ENCODE results near the gene VPS52.
"Not testable (repeated sequence)": the region's sequence is repeated elsewhere in the genome, so short reads cannot be mapped to it uniquely, and the experiment has no call there.

The VPS52 gene

GRCh38 chr6:33249732-33250630, 21.7 kb downstream of the VPS52 start:
- no peak for DNase-seq

DNA sequence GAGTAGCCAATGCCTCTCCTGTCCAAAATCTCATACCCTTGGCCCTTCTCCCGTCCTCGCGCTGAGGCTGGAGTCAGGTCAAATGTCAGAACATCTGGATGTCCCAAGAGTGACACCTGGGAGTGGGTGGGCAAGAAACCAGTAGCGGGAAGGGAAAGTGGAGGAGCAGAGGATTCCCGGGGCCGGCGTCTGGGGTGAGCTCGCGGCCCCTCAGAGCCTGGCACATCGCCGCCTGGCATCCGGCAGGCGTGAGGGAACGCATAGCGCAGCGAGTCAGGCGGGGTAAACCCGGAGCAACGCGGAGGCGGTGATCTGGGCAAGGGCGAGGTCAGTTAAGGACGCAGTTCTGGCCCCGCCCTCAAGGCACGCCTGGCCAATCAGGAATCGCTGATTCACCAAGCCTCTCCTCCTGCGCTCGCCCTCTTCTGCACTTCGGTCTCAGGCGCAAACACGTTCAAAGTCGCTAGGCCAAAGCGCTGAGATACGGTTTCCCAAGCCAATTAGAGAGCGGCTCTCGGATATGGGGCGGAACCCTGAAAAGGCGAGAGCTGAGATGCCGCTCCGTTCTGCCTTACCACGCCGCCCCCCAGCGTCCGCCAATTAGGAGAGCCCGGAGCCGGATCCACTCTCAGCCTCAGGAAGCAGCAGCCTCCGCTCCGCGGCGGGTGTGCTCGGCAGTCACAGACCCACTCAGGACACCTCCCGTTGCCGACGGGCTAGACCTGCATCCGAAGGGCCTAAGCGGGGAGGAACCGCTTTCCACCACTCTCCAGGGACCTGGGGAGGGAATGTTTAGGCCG, 22.5 kb downstream of the VPS52 start:
- DNase-seq, result peak; percentile 95

DNA sequence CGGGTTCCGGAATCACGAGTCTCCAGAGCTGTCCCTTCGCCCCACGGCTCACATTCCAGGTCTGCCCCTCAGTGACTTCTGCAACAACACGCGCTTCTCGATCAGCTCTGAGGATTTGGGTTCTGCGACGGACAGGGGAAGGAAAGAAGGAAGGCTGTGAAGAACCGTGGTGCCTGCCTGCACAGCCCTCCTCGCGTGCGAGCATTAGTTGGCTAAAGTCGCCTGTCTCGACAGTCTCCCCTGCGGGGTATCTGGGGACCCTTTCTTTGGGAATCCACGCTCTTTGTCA, 23.1 kb downstream of the VPS52 start:
- no peak for DNase-seq

DNA sequence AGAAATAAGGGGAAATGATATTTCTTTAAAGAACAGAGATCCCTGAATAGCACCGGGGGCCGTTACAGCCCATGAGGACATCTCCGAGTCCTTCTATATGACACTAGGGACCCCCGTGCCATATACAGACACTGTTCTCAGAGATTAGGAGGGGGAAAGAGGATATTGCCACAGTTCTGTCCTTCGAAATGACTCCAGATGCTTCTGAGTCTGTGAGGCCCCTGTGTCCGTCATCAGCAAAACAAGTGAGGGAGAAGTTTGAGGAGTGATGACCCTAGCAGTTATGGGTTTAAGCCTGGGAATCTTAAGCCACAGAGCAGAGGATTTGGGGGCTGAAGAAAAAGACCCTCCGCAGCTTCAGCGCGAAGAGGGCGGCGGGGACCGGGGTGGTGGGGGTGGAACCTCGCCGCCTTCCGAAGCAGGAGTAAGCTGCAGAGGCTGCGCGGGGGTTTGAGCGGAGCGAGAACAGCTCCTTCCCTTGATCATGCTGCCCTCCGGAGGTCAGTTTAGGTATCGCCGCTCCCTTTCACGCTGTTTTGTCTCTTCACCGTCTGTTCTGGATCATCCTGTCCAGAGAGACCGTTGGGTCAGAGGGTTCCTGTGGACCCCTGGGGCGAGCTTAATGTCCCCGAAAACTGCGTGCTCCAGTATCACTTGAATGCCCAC, 23.6 kb downstream of the VPS52 start:
- DNase-seq, result peak; percentile 62

DNA sequence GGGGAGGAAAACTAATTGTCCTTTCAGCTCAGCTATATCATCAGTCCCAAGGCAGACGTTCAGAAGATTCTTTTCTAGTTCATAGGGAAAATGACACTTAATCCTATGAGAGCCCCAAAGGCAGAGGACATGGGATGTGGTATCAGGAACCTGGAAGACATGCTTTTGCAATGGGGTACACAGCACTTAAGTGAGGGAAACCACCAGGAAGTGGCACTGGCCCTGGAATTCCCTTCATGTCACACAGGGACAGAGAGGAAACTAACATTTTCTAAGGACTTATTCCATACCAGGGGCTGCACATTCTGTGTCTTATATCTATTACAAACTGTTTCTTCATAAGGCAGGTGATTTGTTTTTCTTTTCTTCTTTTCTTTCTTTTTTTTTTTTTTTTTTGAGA, 28.2 kb downstream of the VPS52 start:
- no peak for DNase-seq

GRCh38 chr6:33241968-33242367, 29.7 kb downstream of the VPS52 start:
- DNase-seq, result no peak

- no peak for DNase-seq
Measured at GRCh38 chr6:33237741-33238140, 33.9 kb downstream of the VPS52 start.

- DNase-seq, result no peak
Measured at GRCh38 chr6:33236852-33237251, 34.8 kb downstream of the VPS52 start.

DNA sequence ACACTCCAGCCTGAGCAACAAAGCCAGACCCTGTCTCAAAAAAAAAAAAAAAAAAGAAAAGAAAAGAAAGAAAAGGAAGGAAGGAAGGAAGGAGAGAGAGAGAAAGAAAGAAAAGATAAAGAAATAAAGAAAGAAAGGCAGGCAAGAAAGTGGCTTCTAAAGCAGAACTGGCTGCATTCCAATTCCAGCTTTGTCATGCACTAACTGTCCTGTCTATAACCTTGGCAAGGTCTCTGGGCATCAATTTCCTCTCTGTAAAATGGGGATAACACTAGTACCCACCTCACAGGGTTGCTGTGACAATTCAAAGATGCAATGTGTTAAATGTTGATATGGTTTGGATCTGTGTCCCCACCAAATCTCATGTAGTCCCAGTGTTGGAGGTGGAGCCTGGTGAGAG, 35.3 kb downstream of the VPS52 start:
- no peak for DNase-seq

DNA sequence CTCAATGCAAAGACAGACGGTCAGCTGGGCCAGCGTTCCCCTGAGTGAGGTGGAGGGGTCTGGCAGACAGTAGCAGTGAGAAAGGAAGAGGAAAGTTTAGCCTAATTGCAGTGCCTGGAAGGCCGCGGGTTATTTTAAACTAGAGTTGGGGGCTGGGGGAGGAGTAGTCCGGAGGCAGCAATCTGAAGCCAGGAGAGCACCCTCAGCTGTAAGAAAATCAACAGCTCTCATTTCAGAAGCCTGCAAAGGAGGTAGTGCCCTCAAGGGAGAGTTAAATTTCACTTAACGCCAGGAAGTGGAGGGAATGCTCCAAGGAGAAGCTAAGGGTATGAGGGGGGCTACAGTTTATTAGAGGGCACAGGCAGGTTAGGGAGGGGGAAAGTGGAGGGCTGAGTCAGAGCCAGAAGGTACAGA, 36.4 kb downstream of the VPS52 start:
- DNase-seq, result no peak

- DNase-seq, result not testable (repeated sequence)
Measured at GRCh38 chr6:33226503-33227120, 45.1 kb downstream of the VPS52 start.

DNA sequence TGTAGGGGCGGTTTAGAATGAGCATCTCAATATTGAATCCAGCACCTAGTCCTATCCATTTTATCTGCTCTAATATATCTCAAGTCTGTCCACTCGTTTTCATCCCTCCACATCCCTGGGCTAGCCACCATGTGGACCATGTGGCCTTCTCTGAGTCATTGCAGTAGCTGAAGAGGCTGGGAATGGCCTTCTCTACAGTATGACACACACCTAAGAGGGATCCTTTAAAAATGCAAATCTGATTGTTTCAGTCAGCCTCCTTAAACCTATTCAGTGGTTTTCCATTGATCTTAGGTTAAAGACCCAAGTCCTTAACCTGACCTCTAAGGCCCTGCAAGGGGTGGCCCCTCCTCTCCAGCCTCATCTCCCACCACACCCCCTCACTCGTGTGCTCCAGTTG, 54.0 kb downstream of the VPS52 start:
- DNase-seq, result no peak

GRCh38 chr6:33217246-33217645, 54.4 kb downstream of the VPS52 start:
- DNase-seq, result no peak

DNA sequence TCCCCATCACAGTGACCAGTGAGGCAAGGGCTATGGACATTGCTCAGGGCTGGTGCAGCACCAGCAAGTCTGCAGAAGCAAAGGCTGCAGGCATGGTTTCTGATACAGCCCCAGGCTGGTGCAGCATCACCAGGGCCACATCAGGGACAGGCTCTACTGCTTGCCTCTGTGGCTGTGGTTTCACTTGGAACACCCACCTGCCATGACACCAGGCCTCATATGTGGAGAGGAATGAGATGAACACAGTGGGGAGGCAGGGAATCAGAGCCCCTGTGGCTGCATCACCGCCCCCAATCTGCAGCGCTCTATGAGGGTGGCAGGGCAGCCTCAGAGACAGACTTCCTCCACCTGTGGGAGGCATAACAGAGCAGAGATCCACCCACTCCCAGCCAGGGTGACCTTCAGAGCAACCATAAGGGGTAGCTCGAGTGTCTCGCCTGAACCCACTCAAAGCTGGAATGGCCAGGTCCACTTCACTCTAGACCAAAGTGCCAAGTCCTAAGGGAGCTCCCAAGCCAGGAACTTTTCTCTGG, 55.5 kb downstream of the VPS52 start:
- DNase-seq, result no peak

DNA sequence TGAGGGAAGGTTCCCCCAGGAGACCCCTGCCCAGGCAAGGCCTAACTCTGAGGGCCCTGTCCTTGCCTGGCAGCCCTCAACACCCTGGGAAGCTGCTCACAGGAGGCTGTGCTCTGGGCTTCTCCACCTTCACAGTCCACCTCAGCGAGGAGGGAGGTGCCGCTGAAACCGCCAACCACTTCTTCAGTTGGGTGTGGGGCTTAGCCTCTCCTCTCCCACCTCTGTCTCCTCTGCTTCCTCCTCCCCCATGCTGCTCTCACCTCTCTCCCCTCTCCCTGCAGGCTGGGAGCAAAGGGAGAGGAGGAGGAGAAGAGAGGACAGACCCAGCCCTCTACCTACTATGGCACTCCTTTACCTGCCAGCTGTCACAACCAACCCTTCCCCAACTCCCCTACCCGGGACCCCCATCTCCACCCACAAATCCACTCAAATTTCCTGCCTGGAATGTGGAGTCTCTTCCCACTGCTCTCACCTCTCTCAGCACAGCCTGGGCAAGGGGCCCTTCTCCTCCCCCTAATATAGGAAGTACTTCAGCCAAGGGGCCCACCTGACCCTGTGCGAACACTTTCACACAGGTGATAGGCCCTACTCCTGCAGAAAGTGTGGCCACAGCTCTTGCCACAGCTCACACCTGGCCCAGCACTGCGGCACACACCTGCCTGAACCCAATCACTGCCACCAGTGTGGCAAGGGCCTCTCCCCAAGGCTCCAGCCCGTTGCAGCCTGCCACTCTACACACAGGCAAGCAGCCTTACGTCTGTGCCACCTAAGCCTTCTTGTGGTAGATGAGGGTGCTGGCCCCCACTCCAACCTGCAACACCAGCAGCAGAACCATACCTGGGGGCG, 56.2 kb downstream of the VPS52 start:
- DNase-seq, result no peak

DNA sequence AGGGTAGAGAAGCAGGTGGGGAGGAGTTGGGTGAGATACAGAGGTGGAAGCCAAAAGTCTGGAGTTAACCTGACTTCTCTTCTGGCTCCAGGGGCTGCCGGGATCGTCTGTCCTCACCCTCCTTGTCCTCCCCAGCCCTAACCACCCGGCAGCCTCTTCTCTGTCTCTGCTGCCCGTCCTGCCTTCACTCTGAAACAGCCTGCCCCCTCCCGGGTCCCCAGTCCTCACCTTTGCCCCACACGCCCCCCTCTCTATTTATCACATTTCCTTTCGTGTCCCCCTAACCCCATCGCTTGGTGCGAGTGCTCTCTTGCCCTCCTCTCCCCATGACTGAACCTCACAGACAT, 57.7 kb downstream of the VPS52 start:
- DNase-seq, result no peak

GRCh38 chr6:33213166-33213988, 58.3 kb downstream of the VPS52 start:
- DNase-seq, result no peak

DNA sequence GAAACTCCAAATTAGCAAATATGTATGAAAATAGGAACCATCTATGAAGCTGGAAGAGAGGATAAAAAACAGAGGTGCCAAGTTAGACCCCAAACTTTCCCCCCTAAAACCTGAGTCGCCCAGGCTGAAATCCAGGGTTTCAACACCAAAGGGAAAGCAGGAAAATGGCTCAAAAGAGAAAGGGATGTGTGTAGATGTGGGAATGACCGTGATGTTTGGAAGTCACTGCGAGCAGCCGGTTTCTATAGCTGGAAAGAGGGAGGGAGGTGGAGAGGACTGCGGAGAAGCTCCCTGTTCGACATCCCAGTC, 58.9 kb downstream of the VPS52 start:
- no peak for DNase-seq

GRCh38 chr6:33211666-33212422, 59.8 kb downstream of the VPS52 start:
- DNase-seq, result no peak

DNA sequence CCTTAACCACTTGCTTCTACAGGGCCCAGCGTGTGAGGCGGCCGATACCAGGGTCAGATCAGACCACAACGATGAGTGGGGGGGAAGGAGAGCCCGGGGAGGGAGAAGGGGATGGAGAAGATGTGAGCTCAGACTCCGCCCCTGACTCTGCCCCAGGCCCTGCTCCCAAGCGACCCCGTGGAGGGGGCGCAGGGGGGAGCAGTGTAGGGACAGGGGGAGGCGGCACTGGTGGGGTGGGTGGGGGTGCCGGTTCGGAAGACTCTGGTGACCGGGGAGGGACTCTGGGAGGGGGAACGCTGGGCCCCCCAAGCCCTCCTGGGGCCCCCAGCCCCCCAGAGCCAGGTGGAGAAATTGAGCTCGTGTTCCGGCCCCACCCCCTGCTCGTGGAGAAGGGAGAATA, 60.5 kb downstream of the VPS52 start:
- DNase-seq, result no peak

DNA sequence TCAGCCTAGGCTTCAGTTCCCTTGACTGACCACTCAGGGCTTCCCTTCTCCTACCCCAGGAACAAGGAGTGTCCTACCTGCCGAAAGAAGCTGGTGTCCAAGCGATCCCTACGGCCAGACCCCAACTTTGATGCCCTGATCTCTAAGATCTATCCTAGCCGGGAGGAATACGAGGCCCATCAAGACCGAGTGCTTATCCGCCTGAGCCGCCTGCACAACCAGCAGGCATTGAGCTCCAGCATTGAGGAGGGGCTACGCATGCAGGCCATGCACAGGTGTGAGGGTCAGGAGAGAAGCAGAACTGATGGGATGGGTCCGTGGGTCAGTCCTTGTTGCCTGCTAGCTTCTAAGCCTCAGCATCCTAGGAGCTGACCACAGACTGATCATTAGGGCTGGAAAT, 61.8 kb downstream of the VPS52 start:
- DNase-seq, result no peak
